HG02571 (cell line): ENCODE data around the gene CA12.

ENCODE experiments used
- ATAC-seq: cut with Tn5 transposase; IDR thresholded peaks from one replicate; pipeline ENCODE4 v1.9.1; 2021; ENCODE audit warnings: mild to moderate bottlenecking, moderate library complexity; ENCODE audit not compliant: unreplicated experiment

The CA12 gene

DNA sequence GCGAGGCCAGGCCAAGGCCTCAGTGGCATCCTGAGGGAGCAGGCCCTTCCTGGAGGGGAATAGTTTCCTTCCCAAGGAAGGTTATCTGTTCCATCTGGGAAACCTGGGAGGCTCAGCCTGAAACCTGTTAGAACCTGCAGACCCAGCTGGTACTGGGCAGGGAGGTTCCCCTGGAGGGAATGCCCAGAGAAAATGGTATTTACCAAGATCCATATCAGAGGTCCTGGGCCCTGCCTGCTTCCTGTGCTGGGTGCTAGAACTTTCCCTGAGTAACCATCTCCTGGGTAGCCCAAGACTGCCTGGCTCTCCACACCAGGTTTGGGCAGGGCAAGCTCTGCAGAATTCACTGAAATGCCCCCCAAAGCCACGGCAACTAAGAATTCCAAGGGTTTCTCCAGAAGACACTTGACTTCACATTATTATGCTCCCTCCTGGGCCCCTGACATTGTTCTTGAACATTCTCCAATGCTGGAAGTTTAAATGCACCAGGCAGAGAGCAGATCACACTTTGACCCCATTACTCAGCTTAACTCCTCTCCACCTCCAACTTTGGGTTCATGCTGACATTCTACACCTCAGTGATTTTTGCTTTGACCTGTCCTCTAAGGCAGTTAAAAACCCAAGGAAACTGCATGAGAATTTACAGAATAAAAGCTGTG, 2.0 kb downstream of the CA12 start:
- ATAC-seq: no peak

DNA sequence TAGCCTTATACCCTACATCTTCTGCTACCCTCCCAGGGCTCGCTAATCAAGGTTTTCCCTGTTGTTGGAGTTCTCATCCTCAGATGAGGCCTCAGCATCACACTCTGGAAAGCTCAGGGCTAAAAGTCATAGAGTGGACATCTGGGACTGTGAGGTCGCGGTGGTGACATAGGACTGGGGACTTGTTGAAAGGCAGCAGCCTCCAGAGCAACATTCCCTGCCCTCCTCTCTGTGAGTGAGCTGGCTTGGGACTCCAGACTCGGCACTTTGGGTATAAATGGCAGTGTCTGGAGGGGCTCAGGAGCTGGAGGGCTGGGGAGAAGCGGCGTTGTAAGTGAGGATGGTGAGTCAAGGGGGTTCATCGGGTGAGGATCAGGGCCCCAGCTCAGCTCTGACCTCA, 2.7 kb downstream of the CA12 start:
- ATAC-seq: no peak

DNA sequence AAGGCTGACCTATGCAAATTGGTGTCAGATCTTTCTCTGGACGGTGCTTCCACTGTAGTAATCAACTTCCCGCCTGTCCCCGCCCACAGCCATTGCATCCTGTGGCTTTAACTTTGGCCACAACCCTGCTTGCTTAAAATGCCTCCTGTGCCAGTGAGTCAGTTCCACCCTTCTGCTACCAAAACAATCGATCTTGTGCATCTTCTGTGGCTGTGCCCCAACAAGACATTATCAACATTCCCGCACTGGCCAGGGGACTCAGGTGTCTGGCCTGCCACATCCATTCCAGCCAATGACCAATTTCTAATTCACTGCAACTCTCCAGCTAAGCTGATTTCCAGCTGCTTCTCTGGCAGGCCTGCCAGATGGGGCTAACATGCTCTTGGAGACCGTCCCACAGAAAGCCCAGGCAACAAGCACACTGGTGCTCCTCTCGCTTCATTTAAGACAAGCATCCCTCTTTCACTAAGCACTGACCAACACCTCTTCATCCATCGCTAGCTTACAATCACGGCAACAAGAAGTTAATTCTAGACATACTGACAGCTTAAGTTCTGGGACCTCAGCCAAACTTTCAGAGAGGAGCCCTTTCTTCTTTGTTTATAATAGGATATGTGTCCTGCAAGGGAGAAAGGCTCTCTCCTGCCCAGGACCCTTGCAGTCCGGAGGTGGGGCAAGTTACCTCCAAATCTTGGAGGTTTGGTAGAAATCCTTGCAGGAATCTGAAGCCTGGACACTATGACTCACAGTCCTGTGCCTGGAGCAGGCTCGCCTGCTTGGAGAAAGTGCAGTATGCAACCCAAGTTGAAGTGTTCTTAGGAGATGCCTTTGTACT, 6.7 kb downstream of the CA12 start:
- ATAC-seq: no peak

DNA sequence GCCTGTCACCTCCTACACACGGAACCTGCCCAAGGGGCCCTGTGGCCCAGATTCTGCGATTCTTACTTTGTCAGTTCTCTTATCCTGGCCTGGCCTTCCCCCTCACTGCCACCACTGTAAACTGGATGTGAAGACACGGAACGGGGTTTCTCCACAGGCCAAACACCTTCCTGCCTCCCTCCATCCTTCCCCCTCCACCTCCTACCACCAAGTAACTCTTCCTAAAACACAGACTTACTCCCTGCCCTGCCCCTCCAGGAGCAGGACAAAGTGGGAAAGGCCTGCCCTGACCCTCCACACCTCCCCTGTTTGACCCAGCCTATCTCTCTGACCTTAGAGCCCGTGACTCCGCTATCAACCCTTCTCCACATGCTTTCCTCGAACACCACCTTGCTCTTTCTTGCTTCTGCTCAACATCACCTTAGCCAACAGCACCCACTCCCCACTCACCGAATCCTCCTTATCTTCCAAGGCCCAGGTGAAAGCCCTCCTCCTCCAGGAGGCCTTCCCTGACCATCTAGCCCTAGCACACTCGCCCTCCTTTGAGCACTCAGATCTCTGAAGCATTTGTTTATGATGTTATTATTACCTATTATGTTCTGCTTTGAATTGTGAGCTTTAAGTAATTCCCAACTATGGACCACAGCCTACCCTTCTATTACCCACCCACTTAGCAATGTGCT, 7.6 kb downstream of the CA12 start:
- no peak for ATAC-seq

DNA sequence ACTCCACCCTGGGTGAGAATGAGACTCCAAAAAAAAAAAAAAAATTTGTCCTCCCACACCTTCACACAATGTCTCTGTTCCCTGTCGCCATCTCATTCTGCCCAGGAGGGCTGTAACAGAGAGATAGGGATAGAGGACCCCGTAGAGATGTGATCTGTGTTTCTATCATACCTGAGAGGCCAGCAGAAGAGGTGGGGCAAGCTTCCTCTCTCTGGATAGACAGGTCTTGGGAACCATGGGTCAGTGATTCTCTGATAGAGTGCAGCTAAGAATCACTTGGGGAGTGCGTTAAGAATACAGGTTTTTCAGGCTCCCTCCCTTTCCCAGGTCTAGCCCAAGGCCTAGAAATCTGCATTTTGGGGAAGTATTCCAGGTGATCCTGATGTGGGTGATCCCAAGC, 8.3 kb downstream of the CA12 start:
- no peak for ATAC-seq

DNA sequence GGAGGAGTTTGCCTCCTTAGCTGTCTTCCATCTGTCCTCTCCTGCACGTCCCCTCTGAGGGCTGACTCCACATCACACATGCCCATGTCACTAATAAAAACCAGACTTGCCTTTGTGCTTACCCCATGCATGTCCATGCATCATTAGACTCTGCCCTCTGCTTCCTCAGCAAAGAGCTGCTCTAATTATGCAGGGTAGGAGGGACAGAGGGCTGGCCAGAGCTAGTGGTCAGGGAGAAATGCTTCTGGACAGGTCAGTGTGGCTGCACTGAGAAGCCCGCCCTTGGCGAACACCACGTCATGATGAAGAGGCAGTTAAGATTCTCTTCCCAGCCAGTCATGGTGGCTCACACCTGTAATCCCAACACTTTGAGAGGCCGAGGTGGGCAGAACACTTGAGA, 8.9 kb downstream of the CA12 start:
- no peak for ATAC-seq

DNA sequence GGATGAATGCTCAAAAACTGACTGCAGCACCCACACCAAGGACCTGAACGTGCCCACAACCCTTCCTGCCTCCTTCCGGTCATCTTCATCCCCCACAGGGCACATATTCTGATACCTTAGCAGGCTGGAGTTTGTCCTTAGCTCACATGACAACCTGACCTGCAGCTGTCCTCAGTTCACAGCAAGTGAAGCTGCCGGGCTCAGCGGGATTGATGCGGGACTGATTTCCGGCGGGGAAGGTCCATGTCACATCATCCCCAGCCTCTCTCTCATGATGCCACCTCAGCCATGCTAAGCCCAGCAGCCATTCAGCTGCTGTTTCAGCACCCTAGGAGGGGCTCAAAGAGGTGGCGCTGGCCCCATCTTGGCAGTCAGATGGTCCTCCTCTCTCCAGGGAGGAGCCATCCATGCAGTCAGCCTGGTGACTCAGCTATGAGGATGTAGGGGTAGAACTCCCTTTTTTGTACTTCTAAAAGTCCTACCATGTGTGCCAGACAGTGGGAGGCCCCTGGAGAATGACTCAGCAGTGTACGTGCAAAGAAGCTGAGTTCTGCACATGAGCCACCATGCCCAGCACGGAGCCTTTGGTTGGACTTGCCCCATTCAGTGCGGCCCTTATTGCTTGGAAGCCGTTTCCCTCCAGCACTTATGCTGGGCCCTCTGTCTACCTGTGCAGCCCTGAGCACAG, 9.5 kb downstream of the CA12 start:
- no peak for ATAC-seq

DNA sequence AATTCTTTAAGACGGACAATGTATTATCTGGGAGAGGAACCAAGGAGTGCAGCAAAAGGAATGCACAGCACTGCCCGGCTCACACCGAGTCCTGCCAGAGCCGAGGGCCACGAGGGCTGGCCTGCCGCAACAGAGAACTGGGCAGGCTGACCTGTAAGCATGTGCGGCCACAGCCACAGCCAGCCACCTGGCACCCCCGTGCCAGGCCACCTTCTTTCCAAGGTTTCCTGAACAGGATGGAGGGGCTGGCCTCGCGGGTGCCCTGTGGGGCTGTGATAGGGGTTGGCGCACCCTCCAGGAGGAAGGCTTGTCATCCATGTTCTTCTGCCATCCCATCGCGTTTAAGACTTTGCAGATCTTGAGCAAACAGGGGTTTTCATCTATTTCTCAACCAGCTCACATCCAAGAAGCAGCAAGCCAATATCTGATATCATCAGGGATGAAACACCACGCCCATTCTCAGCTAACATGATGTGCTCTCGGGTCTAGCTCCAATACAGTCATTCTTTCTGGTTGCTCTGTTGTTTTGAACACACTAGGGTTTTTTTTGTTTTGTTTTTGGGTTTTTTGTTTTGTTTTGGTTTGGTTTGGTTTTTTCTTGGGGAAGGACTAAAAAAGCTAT, 10.2 kb downstream of the CA12 start:
- no peak for ATAC-seq

DNA sequence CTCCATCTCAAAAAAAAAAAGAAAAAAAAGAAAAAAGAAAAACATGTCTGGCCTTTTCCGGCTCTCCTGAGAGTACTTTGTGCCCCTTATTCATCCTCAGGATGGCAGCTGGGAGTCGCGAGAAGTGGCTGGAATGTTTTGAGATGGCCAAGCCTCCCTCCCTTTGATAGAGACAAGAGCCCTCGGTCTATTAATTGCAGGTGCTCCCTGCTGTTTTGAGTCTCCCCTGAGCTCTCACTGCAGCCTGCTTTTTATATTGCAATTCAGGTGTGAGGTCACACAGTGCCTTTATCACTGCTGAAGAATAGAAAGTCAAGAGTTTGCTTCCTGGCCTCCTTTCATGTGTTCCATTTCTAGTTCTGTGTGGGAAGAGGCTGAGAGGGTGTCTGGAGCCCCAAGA, 10.9 kb downstream of the CA12 start:
- no peak for ATAC-seq

DNA sequence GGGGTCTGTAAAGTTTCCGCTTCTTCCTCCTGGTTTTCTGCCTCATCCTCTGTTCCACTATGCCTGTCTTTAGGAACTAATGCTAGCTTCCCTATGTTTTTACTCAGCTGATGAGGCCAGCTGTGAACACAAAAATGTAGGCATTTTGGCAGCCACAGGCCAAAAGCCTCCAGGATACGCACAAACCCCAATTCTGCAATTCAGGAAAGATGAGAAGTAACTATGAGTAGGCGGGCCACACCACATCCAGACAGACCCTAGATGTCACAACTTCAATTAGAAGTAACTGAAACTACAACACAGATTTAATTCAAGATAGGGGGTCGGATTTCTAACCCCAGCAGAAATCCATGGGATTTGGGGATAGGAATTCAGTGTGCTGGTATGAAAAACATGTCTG, 11.9 kb downstream of the CA12 start:
- no peak for ATAC-seq

DNA sequence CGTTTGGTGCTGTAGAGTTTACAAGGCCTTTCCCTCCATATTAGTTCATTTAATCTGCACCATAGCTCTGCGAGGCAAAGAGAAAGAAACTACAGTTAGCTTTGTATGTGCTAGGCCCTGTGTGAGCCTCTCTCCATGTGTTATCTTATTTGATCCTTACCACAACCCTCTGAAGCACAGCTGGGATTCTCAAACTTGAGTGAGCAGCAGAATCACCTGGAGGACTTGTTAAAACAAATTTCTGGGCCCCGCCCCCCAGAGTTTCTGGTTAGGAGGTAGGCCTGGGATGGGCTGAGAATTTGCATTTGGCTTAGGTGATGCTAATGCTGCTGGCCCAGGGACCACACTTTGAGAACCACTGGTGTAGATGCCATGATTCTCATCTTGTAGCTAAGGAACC, 12.3 kb downstream of the CA12 start:
- ATAC-seq: no peak

DNA sequence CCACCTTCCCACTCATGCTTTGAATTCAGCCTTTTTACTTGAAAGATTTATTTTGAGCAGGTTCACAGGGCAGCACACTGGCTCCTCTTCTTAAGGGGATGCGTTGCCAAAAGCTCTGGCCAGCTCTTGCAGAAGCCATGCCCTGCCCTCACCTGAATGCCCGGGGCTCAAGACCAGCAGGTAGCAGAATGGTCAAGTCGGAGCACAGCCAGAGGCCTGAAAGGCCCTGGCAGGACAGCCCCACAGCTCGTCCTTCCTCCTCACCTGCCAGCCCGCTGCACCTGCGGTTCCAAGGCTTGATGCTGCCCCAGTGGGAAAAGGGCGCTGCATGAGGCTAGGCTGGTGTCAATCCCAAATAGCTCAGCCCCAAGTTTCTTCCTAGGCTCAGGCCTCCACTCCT, 13.1 kb downstream of the CA12 start:
- ATAC-seq: no peak

DNA sequence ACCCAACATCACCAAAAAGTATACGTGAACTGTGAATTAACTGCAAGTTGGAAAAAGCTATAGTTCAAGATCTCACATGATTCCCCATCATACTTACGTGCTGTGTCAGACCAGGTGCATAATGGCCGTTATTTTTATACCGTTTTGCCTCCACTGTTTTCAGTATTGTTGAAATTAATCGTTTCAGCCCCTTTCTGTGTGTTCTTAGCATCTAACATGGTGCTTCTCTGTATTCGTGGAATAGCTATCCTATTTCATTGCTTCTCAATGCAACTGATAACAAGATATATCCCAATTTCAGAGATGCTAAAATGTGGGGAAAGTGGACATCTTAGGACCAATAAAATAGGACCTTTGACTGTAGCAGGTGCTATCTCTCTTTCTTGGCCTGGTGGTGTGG, 13.7 kb downstream of the CA12 start:
- ATAC-seq: no peak

DNA sequence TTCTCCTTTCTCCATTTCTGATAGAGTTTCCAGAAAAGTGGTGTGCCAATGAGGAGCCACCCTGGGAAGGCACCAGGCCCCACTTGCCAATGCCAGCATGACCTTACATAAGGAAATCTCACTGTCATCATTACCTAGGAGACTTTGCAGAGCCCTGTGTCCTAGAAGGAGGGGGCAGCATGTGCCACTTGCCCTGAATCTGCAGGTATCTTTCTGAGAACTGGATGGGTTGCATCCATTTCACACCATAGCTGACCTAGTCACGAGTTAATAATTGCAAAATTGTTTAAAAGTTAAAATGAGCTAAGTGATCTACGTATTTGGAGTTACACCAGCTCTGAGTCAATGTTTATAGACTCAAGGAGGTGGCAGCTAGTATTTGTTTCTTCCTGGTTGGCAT, 14.3 kb downstream of the CA12 start:
- ATAC-seq: no peak

DNA sequence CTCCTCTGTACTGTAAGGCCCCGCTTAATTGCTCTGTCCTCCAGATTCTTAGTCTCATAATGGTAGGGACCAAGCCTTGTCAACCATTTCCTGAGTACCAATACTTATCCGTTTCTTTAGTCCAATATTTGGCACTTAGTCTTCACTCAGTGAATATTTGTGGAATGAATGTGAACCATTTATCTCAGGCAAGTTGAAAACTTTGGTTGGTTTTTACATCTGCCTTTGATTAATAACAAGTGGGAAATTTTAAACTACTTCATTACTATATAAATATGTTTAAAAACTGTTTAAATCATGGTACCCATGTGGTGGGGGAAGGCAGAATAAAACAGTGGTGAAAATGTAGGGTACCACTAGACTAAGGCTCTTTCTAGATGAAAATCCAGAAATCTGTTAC, 15.2 kb downstream of the CA12 start:
- ATAC-seq: no peak

DNA sequence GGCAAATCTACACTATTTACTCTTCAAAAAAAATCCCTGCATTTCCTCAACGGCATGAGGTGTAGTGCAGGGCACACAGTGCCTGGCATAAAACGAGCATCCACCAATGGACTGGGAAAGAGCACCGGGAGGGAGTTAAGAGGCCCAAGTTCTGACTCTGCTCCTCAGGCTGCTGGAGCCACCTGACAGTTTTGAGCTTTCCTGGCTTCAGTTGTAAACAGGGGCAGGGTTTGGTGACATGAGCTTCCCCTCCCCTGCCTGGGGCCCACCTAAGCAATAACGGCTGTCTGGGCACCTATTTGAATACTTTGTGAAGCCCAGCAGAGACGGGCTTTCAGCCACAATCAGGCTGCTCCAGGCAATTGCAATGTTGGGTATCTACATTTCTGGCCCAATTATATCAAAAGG, 16.4 kb downstream of the CA12 start:
- no peak for ATAC-seq

DNA sequence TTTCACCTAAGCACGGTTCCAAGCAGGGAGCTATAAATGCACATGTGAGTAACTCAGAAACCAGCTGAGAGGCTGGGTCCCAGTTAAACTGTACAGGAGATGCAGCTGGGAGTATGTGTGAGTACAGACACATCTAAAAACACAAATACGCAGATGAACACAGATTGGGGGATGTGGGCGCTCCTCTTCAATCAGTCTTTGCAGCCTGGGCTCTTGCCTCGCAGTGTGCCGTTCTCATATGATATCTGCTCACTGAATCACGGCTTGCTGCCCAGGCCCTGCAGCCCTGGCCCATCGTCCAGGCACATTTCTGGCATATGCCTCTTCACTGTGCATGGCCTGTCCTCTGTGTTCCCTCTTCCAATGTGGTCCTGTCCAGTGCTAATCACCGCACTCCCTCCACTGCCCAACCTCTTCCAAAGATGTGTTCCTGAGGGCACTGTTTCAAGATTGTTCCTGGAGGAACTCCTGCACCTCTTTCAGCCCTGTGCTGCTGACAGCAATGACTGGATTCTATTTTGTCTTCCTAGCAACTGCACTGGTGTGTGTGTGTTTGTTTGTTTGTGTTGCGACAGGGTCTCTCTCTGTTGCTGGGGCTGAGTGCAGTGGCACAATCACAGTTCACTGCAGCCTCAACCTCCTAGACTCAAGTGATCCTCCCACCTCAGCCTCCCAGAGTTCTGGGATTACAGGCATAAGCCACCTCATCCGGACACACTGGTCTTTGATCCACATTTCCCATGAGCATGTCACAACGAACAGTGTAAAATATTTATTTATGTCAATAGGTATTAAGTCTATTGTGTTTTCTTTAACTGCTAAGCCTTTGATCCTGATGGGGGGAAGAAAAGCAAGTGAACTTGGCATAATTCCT, 17.0 kb downstream of the CA12 start:
- ATAC-seq: no peak

DNA sequence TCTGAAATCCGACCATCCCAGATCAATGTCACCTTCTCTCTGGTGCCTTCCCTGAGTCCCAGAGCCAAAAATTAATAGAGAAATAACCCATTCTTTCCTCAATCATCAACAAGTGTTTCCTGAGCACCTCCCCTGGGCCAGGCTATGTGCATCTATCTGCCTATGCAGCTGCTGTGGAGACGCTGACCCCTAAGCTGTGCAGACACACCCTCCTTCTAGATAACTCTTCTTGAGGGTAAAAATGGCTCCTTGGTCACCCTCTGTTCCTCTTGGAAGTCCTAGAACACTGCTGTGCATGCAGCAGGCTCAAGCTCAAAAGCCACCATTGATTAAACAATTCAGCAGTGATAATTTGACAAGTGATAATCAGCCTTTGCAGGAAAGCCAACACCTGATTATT, 18.4 kb downstream of the CA12 start:
- no peak for ATAC-seq

DNA sequence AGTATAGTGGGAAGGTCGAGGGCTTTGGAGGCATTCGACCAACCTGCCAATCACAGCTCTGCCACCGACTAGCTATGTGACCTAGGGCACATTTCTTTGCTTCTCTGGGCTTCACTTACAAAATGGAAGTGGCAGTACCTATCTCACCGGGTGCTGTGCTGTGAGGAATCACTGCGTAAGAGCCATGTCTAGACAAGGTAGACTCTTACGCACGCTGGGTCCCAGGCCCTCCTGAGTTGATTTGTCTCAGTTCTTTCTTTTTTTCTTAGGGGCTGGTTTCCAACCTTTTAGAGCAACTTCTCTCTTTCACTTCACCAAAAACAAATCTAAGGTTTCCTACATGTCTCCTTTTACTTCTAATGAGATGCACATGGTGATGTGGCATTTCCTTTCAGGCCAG, 18.8 kb downstream of the CA12 start:
- no peak for ATAC-seq

DNA sequence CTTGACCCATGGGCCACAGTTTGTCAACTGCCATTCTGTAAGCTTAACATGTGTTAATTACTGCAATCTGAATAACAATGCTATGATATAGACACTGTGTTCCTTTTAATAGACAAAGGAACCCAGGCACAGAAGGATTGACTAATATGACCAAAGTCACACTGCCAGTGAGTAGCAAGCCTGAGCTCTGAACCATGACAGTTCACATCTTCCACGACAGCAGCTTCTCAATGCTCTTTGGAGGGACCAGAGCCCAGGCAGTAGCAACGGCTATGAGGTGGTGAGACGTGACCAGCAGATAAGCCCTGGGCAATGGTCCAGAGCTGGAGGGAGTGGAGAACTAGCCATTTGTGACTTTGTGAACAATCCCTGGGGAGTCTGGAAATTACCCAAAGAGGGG, 19.4 kb downstream of the CA12 start:
- ATAC-seq: no peak
